HEK293 (cell line): ENCODE measurements around the gene CCNDBP1.

Experiments used
- CTCF ChIP-seq: fragments of 450-650 bp; formaldehyde crosslinking; IDR thresholded peaks from 2 replicates; pipeline ENCODE4 v1.5.1; 2016; ENCODE audit warnings: missing biosample characterization, missing genetic modification characterization
- YY1 ChIP-seq: fragments of 450-650 bp; formaldehyde crosslinking; IDR thresholded peaks from 2 replicates; pipeline ENCODE4 v1.5.1; 2018; ENCODE audit warnings: missing biosample characterization, missing genetic modification characterization

GRCh38 chr15:43153269-43153668 is 31.9 kb upstream of the CCNDBP1 start:
- TF ChIP-seq CTCF (tag by site-specific recombination) (no peak), YY1 (tag by site-specific recombination) (no peak)
